Neuronal stem cell (in vitro differentiated cells): ENCODE measurements around the gene ZPR1.

Source experiments
- DNase-seq: peaks from one replicate; pipeline ENCODE4 v3.0.0-alpha.2; 2013; ENCODE audit warnings: low spot score
- H2AFZ ChIP-seq: one replicate; pipeline ENCODE4 v1.6.1; 2013; ENCODE audit warnings: mild to moderate bottlenecking, low read length, inconsistent platforms
- H2AK5ac ChIP-seq: 2 replicates; pipeline ENCODE4 v1.6.1; 2013; ENCODE audit warnings: low read depth, mild to moderate bottlenecking, inconsistent platforms, low read length, moderate library complexity, mixed read lengths
- H2BK120ac ChIP-seq: 2 replicates; pipeline ENCODE4 v1.6.1; 2013; ENCODE audit warnings: low read depth, mild to moderate bottlenecking, inconsistent platforms, low read length, moderate library complexity, mixed read lengths
- H2BK12ac ChIP-seq: one replicate; pipeline ENCODE4 v1.6.1; 2013; ENCODE audit warnings: low read length, inconsistent platforms
- H2BK15ac ChIP-seq: 2 replicates; pipeline ENCODE4 v1.6.1; 2013; ENCODE audit warnings: mild to moderate bottlenecking, low read length, inconsistent platforms, mixed read lengths
- H2BK5ac ChIP-seq: one replicate; pipeline ENCODE4 v1.6.1; 2013; ENCODE audit warnings: inconsistent platforms, mild to moderate bottlenecking, low read length, moderate library complexity
- H3K14ac ChIP-seq: one replicate; pipeline ENCODE4 v1.6.1; 2013; ENCODE audit warnings: low read length, inconsistent platforms
- H3K18ac ChIP-seq: 2 replicates; pipeline ENCODE4 v1.6.1; 2013; ENCODE audit warnings: low read length, inconsistent platforms
- H3K23ac ChIP-seq: 2 replicates; pipeline ENCODE4 v1.6.1; 2013; ENCODE audit warnings: low read depth, mild to moderate bottlenecking, mixed read lengths, low read length, inconsistent platforms; ENCODE audit not compliant: poor library complexity
- H3K27ac ChIP-seq: replicated peaks from 3 replicates; pipeline ENCODE4 v1.5.1; 2013; ENCODE audit warnings: low read length, inconsistent platforms
- H3K27me3 ChIP-seq, 3 experiments: 2 replicates each; pipeline ENCODE4 v1.6.1; 2013; ENCODE audit warnings: low read length in 3 of 3, mild to moderate bottlenecking in 2 of 3, inconsistent platforms in 1 of 3, low read depth in 1 of 3, mixed read lengths in 1 of 3, moderate library complexity in 1 of 3; ENCODE audit not compliant: control insufficient read depth in 3 of 3, insufficient read depth in 3 of 3
- H3K36me3 ChIP-seq, 2 donors: replicated peaks in 1 of 2; 2 replicates each; pipeline ENCODE4 v1.6.1; 2013; ENCODE audit warnings: low read length in 2 of 2; ENCODE audit not compliant: control insufficient read depth in 2 of 2, insufficient read depth in 2 of 2
- H3K4ac ChIP-seq: 2 replicates; pipeline ENCODE4 v1.6.1; 2013; ENCODE audit warnings: inconsistent platforms, mild to moderate bottlenecking, low read length, moderate library complexity
- H3K4me1 ChIP-seq, 2 donors: 1 replicate in 1 of 2; 2 replicates in 1 of 2; pipeline ENCODE4 v1.6.1; 2013; ENCODE audit warnings: low read length in 2 of 2, low read depth in 1 of 2; ENCODE audit not compliant: control insufficient read depth in 2 of 2, insufficient read depth in 1 of 2
- H3K4me2 ChIP-seq: one replicate; pipeline ENCODE4 v1.6.1; 2013; ENCODE audit warnings: mild to moderate bottlenecking, low read length, inconsistent platforms; ENCODE audit not compliant: insufficient read depth, poor library complexity, severe bottlenecking
- H3K4me3 ChIP-seq, 2 donors: 2 replicates each; pipeline ENCODE4 v1.5.1; 2013; ENCODE audit warnings: low read length in 2 of 2, mild to moderate bottlenecking in 2 of 2, inconsistent platforms in 1 of 2, moderate library complexity in 1 of 2
- H3K79me1 ChIP-seq: one replicate; pipeline ENCODE4 v1.6.1; 2013; ENCODE audit warnings: low read depth, mild to moderate bottlenecking, inconsistent platforms, low read length, moderate library complexity
- H3K9ac ChIP-seq: one replicate; pipeline ENCODE4 v1.6.1; 2013; ENCODE audit warnings: mild to moderate bottlenecking, low read depth, low read length, inconsistent platforms; ENCODE audit not compliant: poor library complexity
- H3K9me3 ChIP-seq, 2 donors: replicated peaks in 1 of 2; 2 replicates each; pipeline versions ENCODE3 to v1.6.1; 2013; ENCODE audit warnings: low read length in 2 of 2, mild to moderate bottlenecking in 2 of 2, inconsistent platforms in 1 of 2, low read depth in 1 of 2, mixed read lengths in 1 of 2, moderate library complexity in 1 of 2; ENCODE audit not compliant: control insufficient read depth in 2 of 2, insufficient read depth in 1 of 2
- H4K8ac ChIP-seq: one replicate; pipeline ENCODE4 v1.6.1; 2013; ENCODE audit warnings: low read depth, mild to moderate bottlenecking, inconsistent platforms, low read length, moderate library complexity
- H4K91ac ChIP-seq: one replicate; pipeline ENCODE4 v1.6.1; 2013; ENCODE audit warnings: low read length, low read depth, mild to moderate bottlenecking, inconsistent platforms; ENCODE audit not compliant: poor library complexity
- WGBS, 2 donors: extraction: QIAGEN DNeasy Blood & Tissue Kit; methylation state at CpG; one replicate each; pipeline ENCODE4 v1.1.7; 2013; ENCODE audit warnings: missing lambda C conversion rate in 2 of 2, mixed read lengths in 1 of 2; ENCODE audit not compliant: insufficient read length in 2 of 2, insufficient replicate concordance in 1 of 2; ENCODE audit errors: extremely low coverage in 2 of 2; 5-methylcytosine and 5-hydroxymethylcytosine counted together

Gene ZPR1

DNA sequence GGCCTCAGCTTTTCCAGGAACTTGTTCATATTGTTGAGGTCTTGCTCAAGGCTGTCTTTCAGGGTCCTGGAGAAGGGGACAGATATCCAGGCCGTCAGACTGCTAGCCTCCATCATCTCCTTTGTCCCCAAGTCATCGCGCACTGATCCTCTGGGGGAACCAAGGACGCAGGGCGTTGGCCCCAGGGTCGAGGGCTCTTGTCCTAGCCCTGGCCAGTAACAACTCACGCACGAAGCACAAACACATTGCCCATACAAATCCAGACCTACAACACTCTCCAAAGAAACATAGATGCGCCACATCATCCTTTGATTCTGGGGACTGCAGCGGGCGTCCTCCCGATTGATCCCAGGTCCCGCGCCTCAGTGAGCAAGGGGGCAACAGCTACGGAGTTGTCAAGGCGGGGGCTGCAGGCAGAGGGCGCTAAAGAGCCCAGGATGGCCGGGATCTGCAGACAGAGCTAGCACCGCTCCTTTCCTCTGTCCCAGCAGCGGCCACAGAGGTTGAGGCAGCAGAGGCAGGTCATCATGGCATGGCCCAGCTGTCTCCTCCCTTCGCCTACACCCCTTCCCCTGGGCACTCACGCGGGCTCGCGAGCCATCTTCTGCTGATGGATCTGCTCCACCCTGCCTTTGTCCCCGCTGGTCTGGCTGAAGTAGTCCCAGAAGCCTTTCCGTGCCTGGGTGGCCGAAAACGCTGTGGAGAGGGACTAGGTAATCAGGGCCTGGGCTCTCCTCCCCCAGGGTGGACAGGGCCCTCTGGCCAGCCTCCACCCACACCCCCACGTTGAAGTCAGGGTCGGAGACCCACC, 3.4 kb upstream of the ZPR1 start:
- Histone ChIP-seq H3K79me1 (no peaks in the 10 kb centered on the region), H3K36me3 (peaks cover 0 to 9% of the 10 kb centered on the region in 2 donors), H3K4me2 (peak overlapping the region; percentile 27), H3K23ac (peak overlapping the region; percentile 37), H2BK120ac (no peak overlapping the region), H3K4ac (no peak overlapping the region), H2AFZ (peak overlapping the region; percentile 84), H4K91ac (peak overlapping the region; percentile 11), H2BK12ac (no peak overlapping the region), H2BK5ac (peak overlapping the region; percentile 33), H3K27ac (no peak overlapping the region), H3K4me1 (peaks cover 8 to 17% of the 10 kb centered on the region in 2 donors), H4K8ac (no peak overlapping the region), H3K9ac (no peak overlapping the region), H3K27me3 (peaks cover 0 to 12% (median 3%) of the 10 kb centered on the region in 3 experiments), H3K14ac (no peak overlapping the region), H2AK5ac (no peak overlapping the region), H2BK15ac (peak overlapping the region; percentile 95), H3K18ac (peak overlapping the region; percentile 76), H3K9me3 (no peaks in the 10 kb centered on the region), H3K4me3 (no peak overlapping the region)
- no CpG with 5 or more reads among the region's 31 CpGs for WGBS, 2 donors
- DNase-seq, result peak; percentile 76

DNA sequence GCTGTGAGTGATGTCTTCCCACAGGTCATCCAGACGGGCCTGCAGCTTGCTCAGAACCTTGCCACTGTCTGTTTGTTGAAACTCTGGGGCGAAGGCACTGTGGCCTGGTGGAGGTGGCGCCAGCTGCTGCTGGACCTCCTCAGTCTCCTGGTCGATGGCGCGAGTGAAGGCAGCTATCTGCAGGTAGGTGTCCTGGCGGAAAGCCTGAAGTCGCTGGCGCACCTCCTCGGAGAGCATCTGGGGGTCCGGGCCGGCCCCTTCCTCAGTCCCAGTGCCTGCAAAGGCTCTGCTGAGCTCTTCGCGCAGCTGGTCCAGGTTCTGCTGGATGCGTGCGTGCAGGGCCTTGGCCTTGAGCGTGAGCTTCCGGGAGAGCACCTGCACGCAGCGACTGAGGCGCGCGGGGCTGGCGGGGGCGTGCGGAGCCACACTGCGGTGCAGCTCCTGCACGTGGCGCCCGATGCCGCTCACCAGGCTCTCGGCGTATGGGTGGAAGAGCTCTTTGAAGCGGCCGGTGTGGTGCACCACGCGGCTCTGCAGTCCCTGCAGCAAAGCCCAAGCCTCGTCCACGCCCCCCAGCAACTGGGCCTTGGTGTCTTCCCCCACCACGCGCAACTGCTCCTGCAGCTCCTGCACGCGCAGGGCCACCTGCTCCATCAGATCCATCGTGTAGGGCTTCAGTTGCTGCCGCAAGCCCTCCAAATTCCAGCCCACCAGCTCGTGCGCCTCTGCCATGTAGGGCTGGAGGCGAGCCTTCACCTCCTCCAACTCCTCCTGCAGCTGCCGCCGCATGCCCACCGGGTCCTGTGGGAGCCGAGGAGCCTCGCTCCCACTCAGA, 2.6 kb upstream of the ZPR1 start:
- peak overlapping the region; percentile 84 for H2AFZ ChIP-seq
- H2BK5ac ChIP-seq, result no peak overlapping the region
- no peak overlapping the region for H3K18ac ChIP-seq
- H3K9ac ChIP-seq, result no peak overlapping the region
- H2BK15ac ChIP-seq, result peak overlapping the region; percentile 3
- no peak overlapping the region for H2BK120ac ChIP-seq
- peak overlapping the region; percentile 37 for H3K23ac ChIP-seq
- H4K8ac ChIP-seq, result no peak overlapping the region
- no peak overlapping the region for H3K4me2 ChIP-seq
- DNase-seq, result no peak
- peaks cover 8 to 17% of the 10 kb centered on the region in 2 donors for H3K4me1 ChIP-seq
- peaks cover 0 to 12% (median 3%) of the 10 kb centered on the region in 3 experiments for H3K27me3 ChIP-seq
- H3K14ac ChIP-seq, result no peak overlapping the region
- peaks cover 5 to 17% of the 10 kb centered on the region in 2 donors for H3K36me3 ChIP-seq
- no peak overlapping the region for H3K4me3 ChIP-seq
- no peaks in the 10 kb centered on the region for H3K79me1 ChIP-seq
- H3K4ac ChIP-seq, result no peak overlapping the region
- peak overlapping the region; percentile 24 for H2AK5ac ChIP-seq
- WGBS, 2 donors, result no CpG with 5 or more reads among the region's 53 CpGs
- H3K27ac ChIP-seq, result no peak overlapping the region
- no peaks in the 10 kb centered on the region for H3K9me3 ChIP-seq
- H4K91ac ChIP-seq, result no peak overlapping the region
- no peak overlapping the region for H2BK12ac ChIP-seq

DNA sequence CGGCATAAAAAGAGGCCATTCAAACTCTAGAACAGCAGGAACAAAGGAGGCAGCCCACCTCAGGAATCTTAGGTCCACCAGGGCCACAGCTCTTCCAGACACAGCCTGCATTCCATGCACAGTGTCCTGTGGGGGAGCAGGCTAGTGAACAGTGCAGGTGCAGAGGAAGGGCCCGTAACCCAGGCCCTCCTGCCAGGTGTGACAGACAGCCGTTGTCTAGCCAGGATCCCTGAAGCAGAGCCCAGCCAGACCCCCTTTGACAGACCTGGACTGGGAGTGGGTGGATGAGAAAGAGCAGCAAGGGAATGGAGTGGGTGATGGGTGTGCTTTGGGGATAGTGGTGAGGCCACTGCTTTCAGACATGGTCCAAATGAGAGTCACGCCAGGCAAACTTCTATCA, 1.2 kb upstream of the ZPR1 start:
- H3K9ac ChIP-seq, result no peak overlapping the region
- H3K9me3 ChIP-seq, result no peaks in the 10 kb centered on the region
- peaks cover 8 to 17% of the 10 kb centered on the region in 2 donors for H3K4me1 ChIP-seq
- H2AFZ ChIP-seq, result peak overlapping the region; percentile 86
- peak overlapping the region; percentile 57 for H2AK5ac ChIP-seq
- no peak for DNase-seq
- no peaks in the 10 kb centered on the region for H3K79me1 ChIP-seq
- no peak overlapping the region for H4K8ac ChIP-seq
- no peak overlapping the region for H2BK120ac ChIP-seq
- peaks cover 0 to 12% (median 3%) of the 10 kb centered on the region in 3 experiments for H3K27me3 ChIP-seq
- H3K4me3 ChIP-seq, result peak overlapping the region in 1 of 2 donors; percentile 58
- H3K23ac ChIP-seq, result no peak overlapping the region
- no CpG with 5 or more reads among the region's 4 CpGs for WGBS, 2 donors
- H2BK15ac ChIP-seq, result no peak overlapping the region
- H2BK5ac ChIP-seq, result no peak overlapping the region
- no peak overlapping the region for H3K4me2 ChIP-seq
- H3K36me3 ChIP-seq, result peaks cover 18 to 31% of the 10 kb centered on the region in 2 donors
- no peak overlapping the region for H3K18ac ChIP-seq
- no peak overlapping the region for H3K14ac ChIP-seq
- H3K4ac ChIP-seq, result no peak overlapping the region
- H4K91ac ChIP-seq, result no peak overlapping the region
- H3K27ac ChIP-seq, result no peak overlapping the region
- H2BK12ac ChIP-seq, result no peak overlapping the region

DNA sequence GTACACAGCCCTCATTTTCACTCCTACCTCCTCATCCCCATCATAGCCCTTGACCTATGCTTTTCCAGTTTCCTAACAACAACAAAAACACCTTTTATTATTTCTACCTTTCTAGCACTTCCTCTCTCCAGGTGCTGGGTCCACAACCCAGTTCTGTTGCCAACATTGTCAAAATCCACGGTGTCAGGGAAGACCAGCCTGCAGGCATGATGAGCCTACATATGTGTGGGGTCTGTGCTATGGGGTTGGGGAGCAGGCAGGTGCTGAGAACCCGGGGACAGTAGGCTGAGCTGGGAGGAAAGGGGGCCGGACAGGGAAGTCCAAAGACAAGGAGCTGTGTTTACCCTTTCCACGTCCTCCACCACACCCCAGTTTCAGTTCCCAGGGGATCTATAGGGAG, 711 bp upstream of the ZPR1 start:
- H3K4me3 ChIP-seq, result peak overlapping the region; percentile 58 to 90
- no peak for DNase-seq
- H3K79me1 ChIP-seq, result no peaks in the 10 kb centered on the region
- peaks cover 0 to 12% (median 3%) of the 10 kb centered on the region in 3 experiments for H3K27me3 ChIP-seq
- WGBS, 2 donors, result no CpG with 5 or more reads among the region's 4 CpGs
- no peak overlapping the region for H2BK5ac ChIP-seq
- no peak overlapping the region for H2BK120ac ChIP-seq
- no peak overlapping the region for H3K4ac ChIP-seq
- peak overlapping the region; percentile 91 for H3K4me2 ChIP-seq
- H2BK15ac ChIP-seq, result no peak overlapping the region
- H2BK12ac ChIP-seq, result no peak overlapping the region
- H2AFZ ChIP-seq, result peak overlapping the region; percentile 86
- no peak overlapping the region for H3K23ac ChIP-seq
- no peak overlapping the region for H3K9ac ChIP-seq
- no peak overlapping the region for H4K8ac ChIP-seq
- no peak overlapping the region for H3K14ac ChIP-seq
- no peaks in the 10 kb centered on the region for H3K9me3 ChIP-seq
- peak overlapping the region; percentile 57 for H2AK5ac ChIP-seq
- no peak overlapping the region for H3K18ac ChIP-seq
- peaks cover 19 to 36% of the 10 kb centered on the region in 2 donors for H3K36me3 ChIP-seq
- H3K4me1 ChIP-seq, result peaks cover 8 to 17% of the 10 kb centered on the region in 2 donors
- H3K27ac ChIP-seq, result no peak overlapping the region
- no peak overlapping the region for H4K91ac ChIP-seq
